HG03280 (cell line): ENCODE results near the gene ATXN7.
A peak's percentile ranks its signal among the peaks of the same experiment; 100 is the strongest.

Experiments used
- ATAC-seq: cut with Tn5 transposase; IDR thresholded peaks from one replicate; pipeline ENCODE4 v1.9.1; 2021; ENCODE audit warnings: mild to moderate bottlenecking, moderate library complexity; ENCODE audit not compliant: unreplicated experiment

Gene ATXN7

GRCh38 chr3:63863150-63864007, at the start of gene ATXN7, which contains the start of gene THOC7:
Gene ATXN7, plus strand, starts transcription at chr3:63863867. Its CDS starts 48,732 bp downstream, at chr3:63912599.
Gene THOC7, minus strand, starts transcription at chr3:63863805. Its CDS starts 15 bp downstream, at chr3:63863790.
- ATAC-seq, result peak; percentile 81

GRCh38 chr3:63814237-63814636, 49.4 kb upstream of the ATXN7 start:
- ATAC-seq, result no peak

GRCh38 chr3:63817225-63817624, 46.4 kb upstream of the ATXN7 start:
- ATAC-seq, result no peak

GRCh38 chr3:63818282-63819150, 45.2 kb upstream of the ATXN7 start:
- ATAC-seq, result peak; percentile 68

- no peak for ATAC-seq
Measured at GRCh38 chr3:63819151-63819398, 44.6 kb upstream of the ATXN7 start, which contains the start of gene C3orf49. Gene C3orf49, plus strand, starts transcription at chr3:63819299. Its CDS starts 173 bp downstream, at chr3:63819472.

- no peak for ATAC-seq
Measured at GRCh38 chr3:63824309-63824708, 39.4 kb upstream of the ATXN7 start.

- ATAC-seq, result no peak
Measured at GRCh38 chr3:63830526-63830925, 33.1 kb upstream of the ATXN7 start.

- no peak for ATAC-seq
Measured at GRCh38 chr3:63832395-63832794, 31.3 kb upstream of the ATXN7 start.

- ATAC-seq, result no peak
Measured at GRCh38 chr3:63841704-63842103, 22.0 kb upstream of the ATXN7 start.

GRCh38 chr3:63842127-63842526, 21.5 kb upstream of the ATXN7 start:
- no peak for ATAC-seq

GRCh38 chr3:63845215-63845614, 18.5 kb upstream of the ATXN7 start:
- ATAC-seq, result no peak

- ATAC-seq, result no peak
Measured at GRCh38 chr3:63847718-63848450, 15.8 kb upstream of the ATXN7 start.

GRCh38 chr3:63849175-63849574, 14.5 kb upstream of the ATXN7 start:
- ATAC-seq, result no peak

GRCh38 chr3:63851287-63851686, 12.4 kb upstream of the ATXN7 start:
- ATAC-seq, result no peak

GRCh38 chr3:63853106-63853505, 10.6 kb upstream of the ATXN7 start:
- ATAC-seq, result no peak

- no peak for ATAC-seq
Measured at GRCh38 chr3:63855333-63855940, 8.2 kb upstream of the ATXN7 start.

GRCh38 chr3:63857311-63857710, 6.4 kb upstream of the ATXN7 start:
- no peak for ATAC-seq

- no peak for ATAC-seq
Measured at GRCh38 chr3:63860776-63861175, 2.9 kb upstream of the ATXN7 start.

- ATAC-seq, result no peak
Measured at GRCh38 chr3:63861306-63861705, 2.4 kb upstream of the ATXN7 start.

GRCh38 chr3:63862804-63863149, 890 bp upstream of the ATXN7 start:
- ATAC-seq, result no peak
